NCI-H226 (cell line): ENCODE measurements around the gene RASSF8.

Experiments
- DNase-seq: peaks from one replicate; pipeline ENCODE4 v3.0.0-alpha.2; 2015

RASSF8 gene

DNA sequence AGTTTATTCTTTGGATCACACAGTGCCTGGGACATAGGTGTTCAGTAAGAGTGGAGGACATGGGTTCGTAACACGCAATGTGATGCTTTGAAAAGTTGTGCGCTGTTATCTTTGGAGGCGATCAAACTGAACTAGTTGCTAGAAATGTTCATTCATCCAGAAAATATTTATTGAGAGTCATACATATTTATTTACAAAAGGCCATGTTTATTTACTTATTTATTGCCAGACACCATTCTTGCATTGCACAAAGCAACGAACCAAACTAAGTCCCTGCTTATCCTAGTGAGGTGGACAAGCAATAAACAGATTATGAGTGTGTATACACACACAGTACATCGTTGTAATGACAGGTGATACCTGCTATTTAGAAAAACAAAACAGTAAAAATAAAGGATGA is 153.8 kb downstream of the RASSF8 start:
- no peak for DNase-seq

DNA sequence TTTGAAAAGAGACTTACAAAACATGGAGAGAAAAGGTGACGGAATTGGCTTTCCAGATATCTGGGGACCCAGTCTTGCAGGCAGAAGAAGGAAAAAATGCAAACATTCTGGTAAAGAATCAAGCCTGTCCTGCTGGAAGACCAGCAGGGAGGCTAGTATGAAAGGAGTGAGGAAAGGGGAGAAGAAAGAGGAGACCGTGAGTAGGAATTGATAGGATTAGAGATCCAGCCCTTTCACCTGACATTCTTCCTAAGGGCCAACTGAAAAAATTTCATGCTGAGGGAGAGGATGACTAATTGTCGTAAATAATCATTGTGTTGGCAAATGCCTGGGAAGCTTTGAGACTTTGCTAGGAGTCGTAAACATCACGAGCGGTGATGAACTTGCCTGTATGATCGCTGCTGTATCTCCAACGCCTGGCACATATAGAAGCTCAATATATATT is 154.2 kb downstream of the RASSF8 start:
- no peak for DNase-seq

DNA sequence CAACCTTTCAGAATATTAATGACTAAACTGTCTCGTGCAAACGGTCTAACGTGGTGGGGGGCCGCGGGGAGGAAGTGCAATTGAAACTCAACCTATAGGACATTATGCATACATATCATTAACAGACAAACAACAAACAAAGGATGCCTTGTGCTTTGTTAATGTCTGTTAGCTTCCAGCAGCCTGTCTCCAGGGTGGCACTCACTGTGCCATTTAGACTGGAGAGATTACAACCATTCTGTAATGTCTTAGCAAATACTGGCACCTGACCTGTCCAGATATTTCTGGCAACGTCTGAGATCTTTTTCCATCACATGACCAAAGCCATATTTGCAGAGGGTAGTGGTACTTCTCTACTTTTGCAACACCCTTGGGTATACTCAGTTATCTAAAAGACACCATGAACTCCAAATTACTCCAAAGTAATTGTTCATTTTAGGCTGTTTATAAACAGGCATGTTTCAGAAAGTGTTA is 154.7 kb downstream of the RASSF8 start:
- DNase-seq: no peak

DNA sequence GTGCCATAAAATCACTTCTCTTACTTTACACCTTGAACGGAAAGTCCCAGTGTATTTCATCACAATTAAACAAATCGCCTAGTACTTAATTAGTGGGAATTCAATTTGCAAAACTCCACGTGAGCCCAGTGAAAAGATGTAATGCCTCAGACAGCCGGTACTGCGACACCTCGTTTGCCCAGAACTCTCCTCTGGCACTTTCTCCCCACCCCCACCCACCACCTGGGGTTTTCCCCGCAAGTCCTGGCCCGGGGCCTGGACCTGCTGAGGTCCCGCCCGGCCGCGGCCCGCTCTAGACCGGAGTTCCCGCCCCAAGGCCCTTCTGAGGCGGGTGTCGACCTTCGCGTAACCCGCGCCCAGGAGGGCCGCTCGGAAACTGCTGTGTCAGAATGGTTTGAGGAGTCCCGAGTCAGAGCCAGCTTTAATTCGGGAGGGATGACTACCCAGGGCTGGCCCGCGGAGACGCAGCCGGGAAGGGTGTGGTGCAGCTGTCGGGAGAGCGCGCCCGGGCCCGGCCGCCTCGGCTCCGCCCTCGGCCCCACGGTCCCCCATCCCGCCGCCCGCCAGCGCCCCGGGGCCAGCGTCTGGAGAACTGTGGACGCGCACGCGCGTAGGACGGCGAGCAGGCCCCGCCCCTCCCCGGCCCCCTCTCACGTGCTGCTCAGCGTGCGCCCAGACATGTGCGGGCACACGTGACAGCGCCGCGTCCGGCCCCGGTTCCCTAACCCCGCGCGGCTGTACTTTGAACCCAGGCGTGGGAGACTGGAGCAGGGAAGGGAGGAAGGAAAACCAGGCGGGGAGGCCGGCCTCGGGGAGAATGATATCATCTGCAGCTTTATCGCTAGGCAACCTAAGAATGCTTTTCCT is 155.6 kb downstream of the RASSF8 start:
- peak; percentile 95 for DNase-seq

DNA sequence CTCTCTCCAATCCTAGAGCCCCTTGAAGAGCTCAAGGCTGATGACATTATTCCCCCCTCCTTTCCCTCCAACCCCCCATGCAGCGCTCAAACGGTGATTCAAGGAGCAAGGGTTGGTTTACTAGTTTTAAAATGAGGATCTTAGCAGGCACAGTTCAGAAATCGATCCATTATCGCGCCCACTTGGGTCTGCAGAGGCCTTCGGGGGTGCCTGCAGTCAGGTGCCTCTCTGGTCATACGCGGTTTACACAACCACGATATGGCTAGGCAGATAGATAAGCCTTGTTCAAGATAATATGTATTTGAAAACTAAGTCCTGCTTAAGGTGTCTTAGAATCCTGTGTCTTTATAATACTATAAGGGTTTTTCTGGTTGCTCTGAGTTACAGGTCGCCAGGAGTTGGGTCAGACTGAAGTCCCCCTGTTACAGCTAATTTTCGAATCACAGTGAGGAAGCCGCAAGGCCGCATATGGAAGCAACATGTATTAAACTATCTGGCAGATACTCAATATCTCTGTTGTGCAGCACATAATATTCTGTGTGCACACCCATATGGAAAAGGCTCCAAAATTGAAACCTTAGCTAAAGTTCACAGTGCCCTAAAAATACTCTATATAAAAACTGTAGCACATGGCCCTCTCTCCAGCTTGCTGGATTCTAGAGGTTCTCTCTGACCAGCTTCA is 156.4 kb downstream of the RASSF8 start:
- no peak for DNase-seq

DNA sequence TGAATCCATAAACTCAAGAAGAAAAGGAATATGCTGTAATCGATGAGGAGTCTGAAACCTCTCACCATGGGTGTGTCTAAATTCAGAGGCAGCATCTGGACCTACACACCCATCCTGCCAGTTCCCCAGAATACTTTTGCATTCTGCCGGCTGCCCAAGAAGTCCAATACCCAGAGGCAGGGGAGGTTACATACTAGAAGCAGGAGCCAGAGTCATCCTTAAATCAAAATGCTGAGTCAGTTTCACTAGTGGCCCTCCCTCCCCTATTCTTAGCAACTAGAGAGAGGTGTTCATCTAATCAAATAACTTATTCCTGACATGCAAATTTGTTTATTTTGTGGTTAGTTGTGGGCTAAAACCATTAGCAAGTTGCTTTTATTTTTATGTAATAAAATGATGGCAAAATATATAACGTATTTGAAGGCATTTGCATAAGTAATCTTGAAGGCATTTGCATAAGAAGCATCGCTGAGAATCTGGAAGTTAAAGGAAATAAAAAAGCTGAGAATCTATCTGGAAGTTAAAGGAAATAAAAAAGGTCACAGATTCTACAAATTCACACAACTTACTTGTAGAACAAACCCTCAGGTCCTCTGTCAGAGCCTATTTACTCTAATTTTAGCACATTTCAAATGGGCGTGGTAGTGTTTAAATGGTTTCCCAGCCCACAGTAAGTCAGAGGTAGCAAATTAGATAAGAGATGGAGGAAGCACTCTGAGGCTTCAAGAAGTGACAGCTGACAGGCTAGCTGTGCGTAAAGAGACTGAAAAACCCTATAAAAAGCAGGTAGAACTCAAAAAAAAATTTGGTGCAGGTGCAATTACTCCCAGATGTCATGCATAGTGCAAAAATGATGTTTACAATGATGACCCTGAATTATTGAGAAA is 158.6 kb downstream of the RASSF8 start:
- no peak for DNase-seq

DNA sequence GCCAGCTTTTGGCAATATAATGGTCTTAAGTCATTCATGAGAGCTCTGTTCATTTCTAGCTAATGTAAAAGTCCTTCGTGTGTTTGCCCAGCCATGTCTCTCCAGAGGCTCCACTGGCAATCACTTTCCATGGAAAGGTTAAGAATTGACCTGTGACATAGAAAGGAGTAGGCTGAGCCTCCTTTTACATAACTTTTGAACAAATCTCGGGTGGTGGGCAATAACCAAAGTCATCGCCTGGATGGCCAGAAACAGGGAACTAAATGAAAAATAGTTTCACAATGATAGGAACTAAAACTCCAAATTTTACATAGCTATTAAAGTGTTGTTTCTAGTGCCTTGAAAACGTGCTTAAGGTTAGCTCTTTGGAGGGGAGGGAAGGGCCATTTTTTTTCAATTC is 159.8 kb downstream of the RASSF8 start:
- no peak for DNase-seq

DNA sequence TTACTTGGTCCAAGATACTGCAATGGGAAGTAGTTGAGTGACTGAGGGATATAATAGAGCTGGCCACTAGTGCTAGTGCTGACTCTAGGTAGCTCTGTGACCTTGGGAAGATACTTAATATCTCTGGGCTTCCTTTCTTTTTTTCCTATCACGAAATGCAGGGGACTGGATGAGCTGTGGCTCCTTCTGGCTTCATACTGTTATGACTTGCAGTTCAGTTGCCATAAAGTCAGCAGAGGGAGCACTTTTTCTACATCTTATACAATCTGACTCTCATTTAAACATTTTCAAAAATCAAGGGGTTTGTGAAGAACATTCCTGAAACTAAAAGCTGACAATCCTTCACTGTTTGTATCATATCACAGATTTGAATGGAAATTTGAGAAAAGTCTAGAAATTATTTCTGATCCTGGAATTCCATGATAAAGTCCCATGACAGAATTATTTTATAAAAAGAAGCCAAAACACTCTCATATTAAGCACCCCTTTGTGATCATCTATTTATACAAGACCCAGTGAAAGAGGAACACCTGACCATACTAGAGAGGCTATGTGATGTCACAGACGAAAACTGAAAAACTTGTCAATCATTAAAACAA is 161.0 kb downstream of the RASSF8 start:
- DNase-seq: peak; percentile 48

DNA sequence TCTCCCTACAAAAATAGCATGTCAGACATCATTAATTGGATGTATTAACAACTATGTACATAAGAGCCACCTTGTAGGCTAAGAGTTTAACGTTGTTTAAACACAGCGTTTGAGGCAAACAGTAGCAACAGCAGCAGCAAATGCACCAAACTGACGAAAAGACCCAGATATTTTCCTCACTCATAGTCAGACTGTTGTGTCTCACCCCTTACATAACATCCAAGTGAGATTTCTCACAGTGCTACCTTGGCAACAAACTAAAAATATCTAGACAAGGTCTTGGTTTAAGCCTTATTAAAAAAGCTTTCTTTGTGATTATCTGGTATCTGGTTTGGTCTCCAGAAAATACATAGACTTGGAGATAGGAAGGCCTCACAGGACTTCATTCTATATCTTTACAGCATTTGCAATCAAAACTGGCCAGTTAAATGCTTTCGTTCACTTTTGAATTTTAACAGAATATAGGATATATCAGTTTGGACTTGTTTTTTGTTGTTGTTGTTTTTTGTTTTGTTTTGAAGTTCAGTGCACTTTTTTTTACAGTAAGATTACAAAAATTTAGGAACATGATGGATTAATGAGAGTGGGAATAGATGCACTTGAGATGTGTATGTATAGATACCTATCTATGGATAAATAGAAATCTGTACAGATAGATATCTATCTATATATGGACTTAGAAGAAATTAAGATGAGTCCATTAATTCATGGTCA is 162.2 kb downstream of the RASSF8 start:
- no peak for DNase-seq

DNA sequence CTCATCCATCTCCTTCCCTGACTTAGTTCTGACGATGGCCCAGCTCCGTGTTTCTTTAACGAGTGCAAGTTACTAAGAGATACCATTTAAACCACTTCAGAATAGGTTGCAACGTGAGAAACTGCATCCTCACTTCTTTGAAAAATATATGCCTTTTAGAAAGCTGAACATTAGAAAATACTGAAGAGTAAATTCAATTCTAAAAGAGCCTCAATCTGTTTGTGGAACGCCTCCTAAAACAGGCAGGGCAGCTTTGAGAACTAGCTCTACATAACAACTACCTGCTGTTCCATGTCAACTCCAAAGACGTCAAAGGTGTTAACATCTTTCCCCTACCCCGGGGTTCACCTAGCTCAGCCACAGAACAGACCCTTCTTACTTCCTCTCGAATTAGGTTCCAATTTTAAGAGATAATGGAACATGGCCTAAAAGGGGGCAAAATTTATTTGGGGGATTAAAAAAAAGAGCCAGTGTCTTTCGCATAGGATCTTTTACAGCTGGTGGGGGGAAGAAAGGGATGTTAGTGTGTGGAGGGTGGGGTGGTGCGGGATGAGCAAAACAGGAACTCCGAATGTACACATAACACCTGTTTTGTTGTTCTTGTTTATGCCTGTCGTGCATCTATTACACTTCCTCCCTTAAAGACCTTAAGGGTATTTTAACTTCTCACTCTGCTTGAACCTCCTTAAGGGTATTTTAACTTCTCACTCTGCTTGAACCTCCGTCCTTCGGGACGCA is 163.0 kb downstream of the RASSF8 start:
- DNase-seq: no peak

DNA sequence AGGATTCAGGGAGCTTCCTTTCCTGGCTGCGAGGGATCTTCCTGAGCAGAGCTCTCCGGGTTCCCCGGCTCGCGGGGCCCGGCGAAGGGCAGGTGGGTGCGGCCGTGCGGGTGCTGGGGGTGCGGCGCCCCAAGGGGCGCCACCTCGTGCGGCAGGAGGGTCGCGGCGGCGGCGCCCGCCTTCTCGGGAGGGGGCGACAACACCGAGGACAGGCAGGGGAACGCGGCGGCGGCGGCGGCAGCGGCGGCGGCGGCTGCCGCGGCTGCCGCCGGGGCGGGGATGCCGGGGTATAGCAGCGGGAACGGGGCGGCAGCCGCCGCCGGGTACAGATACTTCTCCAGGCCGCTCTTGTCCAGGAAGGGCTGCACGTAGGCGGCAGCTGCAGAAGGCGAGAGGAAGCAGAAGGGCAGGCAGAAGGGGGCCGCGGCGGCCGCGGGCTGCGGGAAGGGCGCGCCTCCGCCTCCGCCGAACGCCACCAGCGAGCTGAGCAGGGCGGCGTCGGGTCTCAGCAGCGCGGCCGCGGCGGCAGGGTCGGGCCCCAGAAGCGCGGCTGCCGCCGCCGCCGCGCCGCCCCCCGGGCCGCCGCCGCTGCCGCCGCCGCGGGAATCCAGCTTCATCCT is 163.7 kb downstream of the RASSF8 start:
- DNase-seq: no peak

DNA sequence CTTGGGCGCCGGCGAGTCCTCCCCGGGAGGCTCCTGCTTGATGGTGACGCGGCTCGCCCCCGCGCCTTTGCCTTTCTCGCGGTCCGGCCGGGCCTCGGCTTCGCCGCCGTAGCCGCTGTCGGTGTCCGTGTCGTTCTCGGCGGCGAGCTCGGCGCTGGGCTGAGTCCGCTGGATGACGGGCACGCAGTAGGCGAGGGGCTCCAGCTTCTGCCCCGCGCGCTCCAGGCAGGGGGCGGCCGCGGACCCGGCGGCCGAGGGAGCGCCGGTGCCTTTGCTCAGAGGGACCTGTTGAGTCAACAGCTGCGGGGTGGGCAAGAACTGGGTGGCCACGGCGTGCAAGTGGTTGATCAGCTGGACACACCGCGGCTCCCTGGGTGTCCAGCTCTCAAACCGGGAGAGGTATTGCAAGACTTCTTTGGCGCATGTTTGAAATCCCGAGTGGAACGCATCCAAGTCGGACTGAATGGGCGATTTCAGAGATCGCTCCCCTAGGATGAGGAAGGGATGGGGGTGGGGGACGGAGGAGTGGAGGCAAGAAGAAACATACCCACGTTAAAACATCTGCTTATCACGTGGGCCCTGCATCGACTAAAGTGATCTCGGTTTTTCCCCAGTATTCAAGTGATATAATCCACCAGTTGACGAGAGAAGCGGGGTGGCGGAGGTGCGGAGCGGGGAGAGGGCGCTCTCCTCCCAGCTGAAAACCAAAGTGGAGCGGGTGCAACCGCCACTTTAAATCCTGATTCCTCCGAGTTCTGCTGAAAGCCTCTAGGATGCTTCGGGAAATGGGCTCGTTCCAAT is 164.4 kb downstream of the RASSF8 start:
- DNase-seq: peak; percentile 71

DNA sequence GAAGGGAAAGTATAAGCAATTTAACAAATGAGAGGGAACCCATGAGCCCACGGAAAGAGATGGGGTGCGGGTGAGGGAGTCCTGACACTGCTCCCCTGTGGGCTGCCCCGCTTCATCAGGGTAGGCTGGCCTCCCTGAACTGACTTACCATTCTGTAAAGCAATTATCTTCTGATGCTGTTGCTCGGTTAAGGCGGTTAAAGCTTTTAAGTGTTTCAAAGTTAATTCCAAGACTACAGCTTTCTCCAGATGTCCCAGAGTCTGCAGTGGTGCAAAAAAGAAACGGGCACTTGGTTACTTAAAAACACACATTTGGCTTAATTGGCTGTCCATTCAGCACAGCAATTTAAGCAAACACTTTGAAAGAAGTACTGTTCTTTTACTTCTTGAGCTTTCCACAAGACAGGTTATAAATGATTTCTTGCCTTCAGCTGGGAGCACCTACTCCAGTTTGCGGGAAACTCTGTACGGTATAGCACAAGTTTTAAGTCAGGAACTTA is 165.0 kb downstream of the RASSF8 start:
- DNase-seq: no peak

DNA sequence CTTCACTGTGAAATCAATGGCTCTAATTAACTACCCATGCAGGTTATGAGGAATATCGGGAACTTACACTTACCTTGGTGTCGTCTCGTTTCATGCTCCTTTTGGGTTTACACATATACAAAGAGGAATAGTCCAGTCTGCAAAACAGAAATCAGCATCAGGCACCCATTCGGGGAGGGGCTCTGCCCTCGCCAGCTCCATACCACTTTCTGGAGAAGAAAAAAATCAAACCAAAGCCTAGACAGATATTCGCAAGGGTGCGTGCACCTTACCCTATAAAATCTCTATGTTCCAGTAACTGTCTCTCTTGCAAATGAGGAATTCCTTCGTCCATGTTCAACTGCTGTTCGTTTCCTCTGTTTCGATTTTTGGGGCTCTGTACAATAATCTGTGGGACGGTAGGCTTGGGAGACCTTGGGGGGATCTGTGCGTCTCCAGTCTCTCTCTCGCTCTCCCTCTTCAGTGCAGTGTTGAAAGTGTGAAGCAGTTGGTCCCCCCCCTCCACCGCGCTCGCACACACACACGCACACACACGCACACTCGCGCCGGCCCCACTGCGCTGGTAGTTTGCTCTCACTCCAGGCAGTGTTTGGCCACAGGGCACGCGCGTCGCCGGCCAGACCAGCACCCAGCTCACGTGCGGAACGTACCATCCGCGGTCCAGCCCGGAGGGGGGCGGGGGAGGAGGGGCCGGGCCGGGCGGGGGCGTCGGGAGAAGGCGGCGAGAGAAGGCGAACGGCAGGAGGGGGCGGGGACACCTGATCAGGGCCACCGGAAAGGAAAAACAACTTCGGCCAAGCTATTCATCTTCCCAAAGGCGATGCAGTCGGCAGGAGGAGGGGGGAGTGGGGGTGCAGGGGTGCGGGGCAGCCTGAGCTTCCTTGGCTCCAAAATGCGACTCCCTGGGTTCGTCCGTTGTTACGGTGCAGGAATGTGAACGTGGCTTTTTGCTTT is 166.2 kb downstream of the RASSF8 start, which contains the start of gene BHLHE41:
TSS of gene BHLHE41 (minus strand) at position 592 of the 954 bp plus-strand sequence. CDS start at position 334, 258 bp downstream.
- peak; percentile 17 for DNase-seq

DNA sequence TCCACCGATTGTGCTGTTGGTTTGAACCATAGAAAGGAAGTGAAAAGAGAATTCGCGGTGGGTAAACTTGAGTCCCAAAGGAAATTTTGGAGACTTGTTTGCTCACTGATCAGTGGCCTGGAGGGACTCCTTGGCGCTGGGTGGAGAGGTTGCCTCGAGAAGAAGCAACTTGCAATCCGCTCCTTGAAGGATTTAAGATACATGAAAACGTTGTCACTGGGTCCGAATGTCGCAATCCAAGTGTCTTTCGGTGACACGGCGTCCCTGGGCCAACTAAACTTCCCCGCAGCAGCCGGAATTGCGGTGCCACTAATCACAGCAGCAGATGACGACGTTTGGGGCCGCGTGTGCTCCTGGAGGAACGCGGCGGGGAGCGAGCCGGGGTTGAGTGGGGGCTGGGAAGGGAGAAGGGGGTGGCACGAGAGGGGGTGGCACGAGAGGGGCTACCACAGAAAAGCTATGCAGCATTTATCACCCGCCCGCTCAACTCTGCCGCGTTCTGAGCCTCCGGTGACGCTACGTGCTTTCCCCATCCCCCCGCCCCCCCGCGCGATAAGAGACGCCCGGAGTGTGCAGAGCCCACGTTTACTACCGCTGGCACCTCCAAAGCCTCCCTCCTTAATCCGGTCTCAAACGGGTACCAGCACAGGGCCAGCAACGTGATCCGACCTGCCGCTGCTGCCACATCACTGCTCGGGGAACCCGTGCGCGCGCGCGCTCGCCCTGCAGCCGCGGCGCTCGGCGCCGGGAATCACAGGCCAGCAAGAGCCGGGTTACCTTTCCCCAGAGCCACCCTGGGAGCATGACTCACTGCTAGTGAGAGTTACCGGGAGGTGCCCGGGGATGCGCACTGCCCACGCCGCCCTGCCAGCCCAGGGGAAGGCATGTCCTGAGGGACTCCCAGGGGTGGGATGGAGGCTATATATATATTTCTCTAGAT is 167.2 kb downstream of the RASSF8 start:
- DNase-seq: peak; percentile 80

DNA sequence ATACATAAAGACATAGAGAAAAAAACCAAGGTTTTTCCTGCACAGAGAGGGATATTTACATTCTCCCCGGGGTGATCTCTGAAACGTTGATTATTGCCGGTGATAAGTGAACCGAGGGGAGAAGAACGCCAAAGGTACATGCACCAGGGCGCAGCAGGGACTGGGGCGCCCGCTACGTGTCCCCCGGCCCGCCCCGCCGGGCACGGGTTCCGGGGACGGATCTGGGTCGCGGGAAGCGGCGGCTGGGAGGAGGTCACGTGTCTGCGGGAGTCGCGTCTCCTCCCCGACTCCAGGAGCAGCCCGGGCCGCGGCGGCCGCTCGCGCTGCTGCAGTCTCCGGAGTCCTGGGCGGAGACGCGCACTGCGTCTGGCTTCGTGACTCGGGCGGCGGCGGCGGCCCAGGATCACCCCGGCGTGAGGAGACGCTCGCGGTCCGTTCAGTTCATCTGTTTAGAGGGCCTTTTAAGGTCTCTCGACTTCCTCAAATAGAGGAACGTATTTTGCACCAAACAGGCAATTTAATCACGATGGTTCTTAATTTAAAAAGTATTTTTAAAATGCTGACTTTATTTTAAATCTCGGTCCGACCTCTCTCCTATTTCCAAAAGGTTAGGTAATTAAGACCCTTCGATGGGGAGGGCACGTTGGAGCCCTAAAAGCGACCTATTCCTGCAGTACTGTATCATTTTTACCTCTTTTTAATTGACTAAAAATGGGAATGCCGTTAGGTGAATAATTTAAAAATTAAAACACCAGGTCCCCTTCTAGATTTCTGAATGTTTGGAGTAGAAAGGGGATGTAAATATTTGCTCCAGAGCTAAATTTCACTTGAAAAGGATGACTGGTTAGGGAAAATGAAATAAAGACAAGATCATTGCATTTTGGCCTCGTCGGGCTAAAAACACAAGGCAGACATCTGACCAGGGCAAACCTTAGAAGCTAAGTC is 168.1 kb downstream of the RASSF8 start:
- DNase-seq: peak; percentile 59
